H1 (cell line): ENCODE measurements around the gene SSU72. TPM values are rescaled to one million over a fixed set of nuclear protein-coding genes. Genes with fewer than 3 reads are reported as not detected.

ENCODE experiments used
- CHD7 ChIP-seq: fragments of 300-600 bp; sonication (generic); IDR thresholded peaks from 2 replicates; pipeline ENCODE4 v1.7.1; 2012; ENCODE audit warnings: low read length, moderate library complexity, mild to moderate bottlenecking, inconsistent platforms; ENCODE audit not compliant: insufficient replicate concordance
- HDAC6 ChIP-seq: IDR thresholded peaks from one replicate; pipeline ENCODE4 v1.7.1; 2012; ENCODE audit warnings: low read depth, mild to moderate bottlenecking, inconsistent platforms, low read length, moderate library complexity
- POLR2AphosphoS5 ChIP-seq: IDR thresholded peaks from 2 replicates; pipeline ENCODE4 v1.6.1; 2011; ENCODE audit warnings: low read depth, low read length
- SAP30 ChIP-seq: fragments of 300-600 bp; sonication (generic); IDR thresholded peaks from 2 replicates; pipeline ENCODE4 v1.7.1; 2012; ENCODE audit warnings: low read length, moderate library complexity, mild to moderate bottlenecking, inconsistent platforms; ENCODE audit not compliant: insufficient read depth, insufficient replicate concordance
- SIRT6 ChIP-seq: IDR thresholded peaks from one replicate; pipeline ENCODE4 v1.7.1; 2012; ENCODE audit warnings: low read length, inconsistent platforms
- polyA plus RNA-seq, 7 experiments: library from polyadenylated mRNA; depleted of rRNA in 3 of 7; stranded (reverse) in 5 of 7; unstranded in 2 of 7; fragments of >200 nt in 5 of 7; fragments of 200-250 nt in 2 of 7; gene quantifications; 1 replicate in 5 of 7; 2 replicates in 1 of 7; 4 replicates in 1 of 7; pipeline versions ENCODE4 v1.2.1 to v1.2.3, GENCODE V29; 2011 to 2013; ENCODE audit warnings: missing spikeins in 2 of 7, mixed read lengths in 2 of 7
- total RNA-seq: library from RNA; stranded (reverse); fragmentation: NEBNext Ultra II Directional; extraction: Animal tissue kit (Norgen Biotek cat#: 25700); gene quantifications from 2 replicates; pipeline ENCODE4 v1.2.1, GENCODE V29; 2021

Gene SSU72
- total and polyA plus RNA-seq, 2 of the 8 experiments (the other 6 are each of a cell fraction or from before 2014, with no cell fraction given), result 110 to 165 TPM

GRCh38 chr1:1612104-1612400 lies 37.4 kb upstream of the SSU72 start (continued):
- no peak for TF ChIP-seq HDAC6
- TF ChIP-seq POLR2AphosphoS5, result no peak
- TF ChIP-seq SAP30, result no peak
- TF ChIP-seq CHD7, result no peak
- TF ChIP-seq SIRT6, result no peak
